ENCODE measurements around the gene LIF.

LIF gene

GRCh38 chr22:30246814-30247376, 336 bp upstream of the LIF start:
- H3K4me3 ChIP-seq (ENCODE audit: control insufficient read depth, low read depth, low read length): peak overlapping the region; percentile 53
- TF ChIP-seq CTCF (conservative IDR thresholded peaks at IDR 0.05; ENCODE audit: control insufficient read depth, insufficient read depth, low read depth, low read length): no peak
- no peak for DNase-seq (ENCODE audit: low read depth)

GRCh38 chr22:30245181-30245984, 1.2 kb downstream of the LIF start:
- TF ChIP-seq CTCF (conservative IDR thresholded peaks at IDR 0.05; ENCODE audit: control insufficient read depth, insufficient read depth, low read depth, low read length): no peak
- H3K4me3 ChIP-seq (ENCODE audit: control insufficient read depth, low read depth, low read length): peak overlapping the region; percentile 53
- no peak for DNase-seq (ENCODE audit: low read depth)

- no peak for DNase-seq (ENCODE audit: low read depth)
- H3K4me3 ChIP-seq (ENCODE audit: control insufficient read depth, low read depth, low read length): no peak overlapping the region
Observed at GRCh38 chr22:30244641-30245040, 1.9 kb downstream of the LIF start.

GRCh38 chr22:30244066-30244465, 2.5 kb downstream of the LIF start:
- no peak for DNase-seq (ENCODE audit: low read depth)
- H3K4me3 ChIP-seq (ENCODE audit: control insufficient read depth, low read depth, low read length): no peak overlapping the region

More at GRCh38 chr22:30244641-30245040, 1.9 kb downstream of the LIF start:
- TF ChIP-seq CTCF (conservative IDR thresholded peaks at IDR 0.05; ENCODE audit: control insufficient read depth, insufficient read depth, low read depth, low read length): no peak

GRCh38 chr22:30243661-30244060, 2.9 kb downstream of the LIF start:
- H3K4me3 ChIP-seq (ENCODE audit: control insufficient read depth, low read depth, low read length): no peak overlapping the region
- TF ChIP-seq CTCF (conservative IDR thresholded peaks at IDR 0.05; ENCODE audit: control insufficient read depth, insufficient read depth, low read depth, low read length): no peak
- DNase-seq (ENCODE audit: low read depth): no peak

More at GRCh38 chr22:30244066-30244465, 2.5 kb downstream of the LIF start:
- TF ChIP-seq CTCF (conservative IDR thresholded peaks at IDR 0.05; ENCODE audit: control insufficient read depth, insufficient read depth, low read depth, low read length): no peak

- TF ChIP-seq CTCF (conservative IDR thresholded peaks at IDR 0.05; ENCODE audit: control insufficient read depth, insufficient read depth, low read depth, low read length): no peak
- H3K4me3 ChIP-seq (ENCODE audit: control insufficient read depth, low read depth, low read length): no peak overlapping the region
- DNase-seq (ENCODE audit: low read depth): no peak
Observed at GRCh38 chr22:30241576-30242371, 4.8 kb downstream of the LIF start.

Measured in fibroblast of mammary gland (primary cell).